K562 (cell line): ENCODE data around the gene MPIG6B. TPM values are rescaled to one million over a fixed set of nuclear protein-coding genes. Genes with fewer than 3 reads are reported as not detected.

Source experiments
- ATAC-seq: fragments of 200-7000 bp; cut with Tn5 transposase; 3 replicates; pipeline ENCODE4 v1.9.1; 2020; ENCODE audit warnings: moderate library complexity
- BruUV-seq: library from RNA; stranded (reverse); fragments of 400-500 nt; replicated peaks from 2 replicates; lab custom pipeline; 2021; lab: Mats Ljungman, UMichigan
- CTCF ChIA-PET: fragments of 300-600 bp; formaldehyde crosslinking; extraction: SDS; loops from one replicate; lab custom pipeline; 2021; ENCODE audit warnings: low intra/inter-chr PET ratio; lab: Yijun Ruan, JAX
- POLR2A ChIA-PET: fragments of 300-600, 350-650 bp; sonication (Branson Sonifier 250); formaldehyde crosslinking; extraction: SDS; loops from one replicate; lab custom pipeline; 2021; ENCODE audit warnings: antibody characterized with exemption, inconsistent platforms; lab: Yijun Ruan, JAX
- DNase-seq, 4 experiments: peaks; one replicate each; pipeline versions ENCODE4 v3.0.0 to v3.0.0-alpha.2; 2011 to 2018; ENCODE audit warnings: low spot score in 3 of 4, mixed read lengths in 3 of 4; ENCODE audit errors: extremely low read depth in 1 of 4
- FAIRE-seq: peaks from 2 replicates; lab custom pipeline; 2011; peaks lifted over from hg19 to GRCh38; lab: Jason Lieb, UNC
- H2AFZ ChIP-seq: 2 replicates; pipeline ENCODE4 v1.6.0; 2011; ENCODE audit warnings: low read depth, low read length, control low read depth, inconsistent platforms
- H3K27ac ChIP-seq: fragments of 200-600 bp; 3 replicates; pipeline ENCODE4 v1.8.0; 2011; ENCODE audit warnings: low read depth, mild to moderate bottlenecking, control low read depth, inconsistent platforms, low read length, moderate library complexity, mixed read lengths; ENCODE audit errors: extremely low read depth
- H3K27me3 ChIP-seq, 2 experiments: fragments of 300-600 bp in 1 of 2; 2 replicates in 1 of 2; 3 replicates in 1 of 2; pipeline versions ENCODE4 v1.6.0 to v1.8.0; 2011; ENCODE audit warnings: inconsistent platforms in 2 of 2, low read length in 2 of 2, mild to moderate bottlenecking in 1 of 2, mixed read lengths in 1 of 2, moderate library complexity in 1 of 2; ENCODE audit not compliant: control insufficient read depth in 2 of 2, insufficient read depth in 2 of 2
- H3K36me3 ChIP-seq: fragments of 300-600 bp; 3 replicates; pipeline ENCODE4 v1.8.0; 2011; ENCODE audit warnings: mild to moderate bottlenecking, low read length, inconsistent platforms; ENCODE audit not compliant: control insufficient read depth, insufficient read depth
- H3K4me1 ChIP-seq, 2 experiments: fragments of 200-600 bp in 1 of 2; replicated peaks in 1 of 2; 2 replicates in 1 of 2; 3 replicates in 1 of 2; pipeline versions ENCODE4 v1.5.1 to v1.8.0; 2011; ENCODE audit warnings: inconsistent platforms in 2 of 2, low read length in 2 of 2, mild to moderate bottlenecking in 1 of 2, mixed read lengths in 1 of 2, moderate library complexity in 1 of 2; ENCODE audit not compliant: control insufficient read depth in 2 of 2, insufficient read depth in 2 of 2
- H3K4me2 ChIP-seq: 2 replicates; pipeline ENCODE4 v1.6.1; 2011; ENCODE audit warnings: low read length, control low read depth, inconsistent platforms, mixed read lengths; ENCODE audit not compliant: insufficient read depth
- H3K4me3 ChIP-seq: fragments of 200-600 bp; sonication (generic), shearing (Covaris generic); 2 replicates; pipeline ENCODE4 v1.5.1; 2016; ENCODE audit warnings: control low read depth, inconsistent platforms
- H3K79me2 ChIP-seq: fragments of 200-600 bp; 3 replicates; pipeline ENCODE4 v1.8.0; 2011; ENCODE audit warnings: low read length, inconsistent platforms; ENCODE audit not compliant: control insufficient read depth, insufficient read depth
- H3K9ac ChIP-seq, 2 experiments: 2 replicates each; pipeline versions ENCODE4 v1.6.0 to v1.6.1; 2011; ENCODE audit warnings: low read depth in 2 of 2, low read length in 2 of 2, control low read depth in 1 of 2, inconsistent platforms in 1 of 2, mild to moderate bottlenecking in 1 of 2, mixed read lengths in 1 of 2; ENCODE audit not compliant: insufficient read depth in 1 of 2
- H3K9me1 ChIP-seq: one replicate; pipeline ENCODE4 v1.6.0; 2011; ENCODE audit warnings: inconsistent platforms, mild to moderate bottlenecking, low read length, moderate library complexity; ENCODE audit not compliant: control insufficient read depth, insufficient read depth
- H3K9me3 ChIP-seq: replicated peaks from 2 replicates; pipeline ENCODE4 v1.5.1; 2011; ENCODE audit warnings: low read depth, low read length, inconsistent platforms; ENCODE audit not compliant: control insufficient read depth, insufficient read depth
- H4K20me1 ChIP-seq: replicated peaks from 2 replicates; pipeline ENCODE4 v1.6.1; 2011; ENCODE audit warnings: low read length, inconsistent platforms, mixed read lengths; ENCODE audit not compliant: control insufficient read depth, insufficient read depth
- ARNT ChIP-seq, 2 experiments: fragments of 450-650 bp; IDR thresholded peaks; 2 replicates each; pipeline ENCODE4 v1.6.1; 2016; ENCODE audit warnings: mild to moderate bottlenecking in 1 of 2
- POLR2G ChIP-seq: fragments of 200-400 bp; formaldehyde crosslinking; IDR thresholded peaks from 2 replicates; pipeline ENCODE4 v1.6.1; 2017; ENCODE audit warnings: low read depth, mild to moderate bottlenecking, antibody characterized with exemption, low read length, moderate library complexity
- REST ChIP-seq, 2 experiments: fragments of 450-650 bp; formaldehyde crosslinking in 1 of 2; IDR thresholded peaks; 2 replicates each; pipeline versions ENCODE4 v1.4.0 to v1.6.1; 2014 to 2020; ENCODE audit warnings: mild to moderate bottlenecking in 2 of 2, borderline replicate concordance in 1 of 2, low read depth in 1 of 2
- SOX6 ChIP-seq: fragments of 450-650 bp; IDR thresholded peaks from 2 replicates; pipeline ENCODE4 v1.6.1; 2014; ENCODE audit warnings: mild to moderate bottlenecking
- TBL1XR1 ChIP-seq, 2 experiments: IDR thresholded peaks; 2 replicates each; pipeline ENCODE4 v1.6.1; 2012; ENCODE audit warnings: improper control_type of control experiment in 2 of 2, low read length in 2 of 2, mild to moderate bottlenecking in 1 of 2
- U2AF1 ChIP-seq: fragments of 200-400 bp; formaldehyde crosslinking; optimal IDR thresholded peaks from 2 replicates; pipeline ENCODE3; 2017; ENCODE audit warnings: mild to moderate bottlenecking, low read depth, low read length, moderate library complexity
- ZBTB43 ChIP-seq: sonication (generic); formaldehyde crosslinking; IDR thresholded peaks from 2 replicates; pipeline ENCODE4 v1.8.0; 2023; ENCODE audit warnings: mild to moderate bottlenecking, missing genetic modification reagents
- ZKSCAN3 ChIP-seq: fragments of 250-450 bp; sonication (Bioruptor Pico); IDR thresholded peaks from 2 replicates; pipeline ENCODE4 v1.4.0; 2020
- ZNF143 ChIP-seq: sonication (generic); formaldehyde crosslinking; IDR thresholded peaks from 2 replicates; pipeline ENCODE4 v1.9.0; 2022; ENCODE audit warnings: mild to moderate bottlenecking, missing genetic modification reagents
- ZNF589 ChIP-seq: fragments of 200-800 bp; sonication (Bioruptor generic); IDR thresholded peaks from 2 replicates; pipeline ENCODE4 v1.6.1; 2016; ENCODE audit warnings: low read depth, missing genetic modification characterization, missing compliant biosample characterization
- ZNF644 ChIP-seq: fragments of 200-800 bp; sonication (Bioruptor generic); IDR thresholded peaks from 2 replicates; pipeline ENCODE4 v1.6.1; 2016; ENCODE audit warnings: low read depth, missing genetic modification characterization, missing compliant biosample characterization
- WGBS: fragments of 100-300 bp; shearing (Covaris generic); methylation state at CpG from one replicate; pipeline ENCODE4 v1.1.6; 2016; ENCODE audit warnings: low coverage, mixed read lengths; ENCODE audit not compliant: insufficient coverage; ENCODE audit errors: missing lambda C conversion rate; 5-methylcytosine and 5-hydroxymethylcytosine counted together
- in situ Hi-C: fragments of 300-500 bp; cut with MboI; formaldehyde crosslinking; loops from 4 replicates; pipeline ENCODE4 v1.15.0; 2018; ENCODE audit warnings: inconsistent platforms, mixed read lengths
- intact Hi-C: fragments of 100-400 bp; cut with micrococcal nuclease; formaldehyde crosslinking; loops from 2 replicates; pipeline ENCODE4 v1.14.2; 2022
- polyA plus RNA-seq, 8 experiments: library from polyadenylated mRNA; depleted of rRNA in 4 of 8; stranded (reverse) in 5 of 8; unstranded in 3 of 8; fragments of >200 nt; fragmentation: Nextera tagmentation in 2 of 8; fragmentation: Illumina TruSeq in 1 of 8; extraction: Ambion mirVana in 2 of 8; extraction: Trizol in 1 of 8; gene quantifications; 2 replicates each; pipeline versions ENCODE4 v1.2.1 to v1.2.3, GENCODE V29; 2011 to 2014; ENCODE audit warnings: inconsistent platforms in 1 of 8, missing spikeins in 1 of 8
- total RNA-seq, 7 experiments: library from RNA; depleted of rRNA in 6 of 7; stranded (reverse); fragments of >200 nt in 6 of 7; fragmentation: Illumina TruSeq in 2 of 7; extraction: Trizol in 2 of 7; gene quantifications; 2 replicates each; pipeline versions ENCODE4 v1.2.1 to v1.2.3, GENCODE V29; 2011 to 2021; ENCODE audit warnings: low replicate concordance in 1 of 7

MPIG6B gene
- total and polyA plus RNA-seq, 9 of the 15 experiments (the other 6 are each of a cell fraction or from before 2014, with no cell fraction given), result 0.11 to 1.2 (median 0.28) TPM; not detected in 1

GRCh38 chr6:31686483-31686882 lies 36.7 kb upstream of the MPIG6B start (continued):
- no peak for TF ChIP-seq ZNF143
- no peak for TF ChIP-seq ZNF644 (tag)

- Histone ChIP-seq H4K20me1 (no peaks in the 10 kb centered on the region), H3K4me3 (no peak overlapping the region), H3K36me3 (peaks cover 69% of the 10 kb centered on the region), H3K9me1 (no peaks in the 10 kb centered on the region), H3K4me1 (peaks cover 62 to 69% of the 10 kb centered on the region in 2 experiments), H3K27me3 (no peaks in the 10 kb centered on the region), H3K27ac (no peak overlapping the region), H3K4me2 (0 out of 2 replicates have a peak overlapping the region, but pooled peaks have one; percentile 33), H3K9me3 (no peaks in the 10 kb centered on the region), H3K79me2 (no peaks in the 10 kb centered on the region; the same call in 2 of the 3 replicates), H2AFZ (no peak overlapping the region), H3K9ac (peak overlapping the region in 1 of 2 experiments; percentile 78; a peak in 2 of 4 replicates)
- DNase-seq, result no peak
- BruUV-seq, result TSS peak; percentile 36
- ChIA-PET CTCF (no interaction called here), POLR2A (interaction anchor here (0.5 to 5.1 kb wide), 13 partner anchors 8 to 151 kb away, joined by 3 to 30 read pairs (median 5); partner anchors contain the start of genes ABHD16A, APOM, CSNK2B and DDAH2)
- in situ Hi-C loops, result loop anchor here (5.0 kb wide), 1 partner anchor 80 kb away; no protein-coding TSS in a partner anchor
- intact Hi-C loops, result no loop called here
- FAIRE-seq, result no peak
- 67% methylated on average over 8 of the region's 8 CpGs for WGBS
- ATAC-seq, result 0 out of 3 replicates have a peak, but pooled peaks have one; percentile 2
- no peak for TF ChIP-seq ZBTB43 (CRISPR knock-in tag)
- TF ChIP-seq ZKSCAN3, result no peak
- TF ChIP-seq U2AF1, result no peak
- no peak for TF ChIP-seq ARNT (IDR thresholded peaks at IDR 0.05)
- no peak for TF ChIP-seq SOX6
- no peak for TF ChIP-seq TBL1XR1 (IDR thresholded peaks at IDR 0.05; ENCODE audit: low read length in 2 of 2)
- TF ChIP-seq REST (IDR thresholded peaks at IDR 0.05; ENCODE audit: borderline replicate concordance), result no peak
- 0 out of 2 replicates have a peak, but pooled peaks have one; percentile 30 for TF ChIP-seq REST (CRISPR knock-in tag; IDR thresholded peaks at IDR 0.05; ENCODE audit: low read depth)
- TF ChIP-seq ZNF589 (CRISPR knock-in tag), result no peak
- 0 out of 2 replicates have a peak, but pooled peaks have one; percentile 39 for TF ChIP-seq POLR2G
Measured at GRCh38 chr6:31687321-31687720, 35.9 kb upstream of the MPIG6B start.
